H9 (cell line): ENCODE measurements around the gene SMARCD3. TPM values are rescaled to one million over a fixed set of nuclear protein-coding genes. Genes with fewer than 3 reads are reported as not detected.

Experiments
- DNase-seq: peaks from one replicate; pipeline ENCODE4 v3.0.0-alpha.2; 2017
- H2AFZ ChIP-seq: one replicate; pipeline ENCODE4 v1.6.1; 2013; ENCODE audit warnings: mild to moderate bottlenecking, low read length, control low read depth, moderate library complexity
- H2AK5ac ChIP-seq: 2 replicates; pipeline ENCODE4 v1.6.1; 2013; ENCODE audit warnings: low read length, control low read depth, mixed read lengths; ENCODE audit not compliant: insufficient read length
- H2BK120ac ChIP-seq: one replicate; pipeline ENCODE4 v1.6.1; 2013; ENCODE audit warnings: low read depth, mild to moderate bottlenecking, low read length, control low read depth, inconsistent platforms; ENCODE audit not compliant: poor library complexity, severe bottlenecking
- H2BK12ac ChIP-seq: 2 replicates; pipeline ENCODE4 v1.6.1; 2013; ENCODE audit warnings: low read length, control low read depth, mixed read lengths, low read depth; ENCODE audit not compliant: insufficient read length
- H2BK15ac ChIP-seq: 2 replicates; pipeline ENCODE4 v1.6.1; 2013; ENCODE audit warnings: low read depth, low read length, control low read depth
- H2BK20ac ChIP-seq: one replicate; pipeline ENCODE4 v1.6.1; 2013; ENCODE audit warnings: low read depth, mild to moderate bottlenecking, low read length, control low read depth, inconsistent platforms; ENCODE audit not compliant: poor library complexity, severe bottlenecking
- H2BK5ac ChIP-seq: 2 replicates; pipeline ENCODE4 v1.6.1; 2013; ENCODE audit warnings: low read length, control low read depth, mixed read lengths; ENCODE audit not compliant: insufficient read length
- H3K14ac ChIP-seq: 2 replicates; pipeline ENCODE4 v1.6.1; 2013; ENCODE audit warnings: low read length, control low read depth; ENCODE audit not compliant: insufficient read depth
- H3K18ac ChIP-seq: 2 replicates; pipeline ENCODE4 v1.6.1; 2013; ENCODE audit warnings: low read depth, mild to moderate bottlenecking, mixed read lengths, low read length, control low read depth; ENCODE audit not compliant: insufficient read length
- H3K23ac ChIP-seq: 2 replicates; pipeline ENCODE4 v1.6.1; 2013; ENCODE audit warnings: low read length, control low read depth, mixed read lengths, low read depth; ENCODE audit not compliant: insufficient read length
- H3K23me2 ChIP-seq: 2 replicates; pipeline ENCODE4 v1.6.1; 2013; ENCODE audit warnings: low read depth, mild to moderate bottlenecking, mixed read lengths, low read length, control low read depth; ENCODE audit not compliant: insufficient read length, poor library complexity, severe bottlenecking
- H3K27ac ChIP-seq: 2 replicates; pipeline ENCODE4 v1.5.1; 2013; ENCODE audit warnings: low read length, control low read depth, mixed read lengths, low read depth; ENCODE audit not compliant: insufficient read length
- H3K27me3 ChIP-seq: 2 replicates; pipeline ENCODE4 v1.6.1; 2013; ENCODE audit warnings: low read length, control low read depth, inconsistent platforms; ENCODE audit not compliant: insufficient read depth
- H3K4ac ChIP-seq: 2 replicates; pipeline ENCODE4 v1.6.1; 2013; ENCODE audit warnings: low read depth, mild to moderate bottlenecking, control low read depth, inconsistent platforms, low read length, moderate library complexity
- H3K4me1 ChIP-seq: 2 replicates; pipeline ENCODE4 v1.6.1; 2013; ENCODE audit warnings: low read length, control low read depth, inconsistent platforms; ENCODE audit not compliant: insufficient read depth
- H3K4me2 ChIP-seq: 2 replicates; pipeline ENCODE4 v1.6.1; 2013; ENCODE audit warnings: low read length, control low read depth, mixed read lengths; ENCODE audit not compliant: insufficient read length, insufficient read depth
- H3K56ac ChIP-seq: 2 replicates; pipeline ENCODE4 v1.6.1; 2013; ENCODE audit warnings: low read depth, mild to moderate bottlenecking, mixed read lengths, low read length, control low read depth; ENCODE audit not compliant: insufficient read length
- H3K79me1 ChIP-seq: 2 replicates; pipeline ENCODE4 v1.6.1; 2013; ENCODE audit warnings: low read depth, mild to moderate bottlenecking, moderate library complexity, low read length, control low read depth, inconsistent platforms; ENCODE audit not compliant: insufficient read depth, poor library complexity, severe bottlenecking
- H3K79me2 ChIP-seq: 2 replicates; pipeline ENCODE4 v1.6.1; 2013; ENCODE audit warnings: low read length, control low read depth, inconsistent platforms; ENCODE audit not compliant: insufficient read depth
- H3K9ac ChIP-seq: 2 replicates; pipeline ENCODE4 v1.6.1; 2013; ENCODE audit warnings: low read length, control low read depth, mixed read lengths; ENCODE audit not compliant: insufficient read length; ENCODE audit errors: extremely low read depth
- H3K9me3 ChIP-seq: one replicate; pipeline ENCODE4 v1.6.1; 2013; ENCODE audit warnings: low read depth, low read length, inconsistent platforms; ENCODE audit not compliant: control insufficient read depth
- H3T11ph ChIP-seq: one replicate; pipeline ENCODE4 v1.6.1; 2013; ENCODE audit warnings: mild to moderate bottlenecking, low read length, control low read depth, inconsistent platforms
- H4K20me1 ChIP-seq: one replicate; pipeline ENCODE4 v1.6.1; 2013; ENCODE audit not compliant: control insufficient read depth, insufficient read length, insufficient read depth
- H4K5ac ChIP-seq: 2 replicates; pipeline ENCODE4 v1.6.1; 2013; ENCODE audit warnings: low read depth, mild to moderate bottlenecking, mixed read lengths, low read length, control low read depth; ENCODE audit not compliant: insufficient read length
- H4K8ac ChIP-seq: replicated peaks from 2 replicates; pipeline ENCODE4 v1.6.1; 2013; ENCODE audit warnings: low read length, control low read depth, mixed read lengths, low read depth; ENCODE audit not compliant: insufficient read length
- H4K91ac ChIP-seq: 2 replicates; pipeline ENCODE4 v1.6.1; 2013; ENCODE audit warnings: low read depth, mild to moderate bottlenecking, moderate library complexity, mixed read lengths, low read length, control low read depth; ENCODE audit not compliant: insufficient read length
- H3K27ac Mint-ChIP-seq, 3 experiments: 2 replicates in 2 of 3; 3 replicates in 1 of 3; pipeline ENCODE4 v1.8.0; 2020 to 2021; ENCODE audit warnings: mixed read lengths in 3 of 3, mild to moderate bottlenecking in 1 of 3, moderate library complexity in 1 of 3
- H3K27me3 Mint-ChIP-seq: 2 replicates; pipeline ENCODE4 v1.8.0; 2021; ENCODE audit warnings: low read depth, mild to moderate bottlenecking, moderate library complexity, mixed read lengths
- H3K36me3 Mint-ChIP-seq, 3 experiments: 2 replicates in 2 of 3; 3 replicates in 1 of 3; pipeline ENCODE4 v1.8.0; 2020 to 2021; ENCODE audit warnings: low read depth in 3 of 3, mixed read lengths in 3 of 3; ENCODE audit not compliant: insufficient read depth in 1 of 3
- H3K4me1 Mint-ChIP-seq, 2 experiments: 2 replicates each; pipeline ENCODE4 v1.8.0; 2020; ENCODE audit warnings: mixed read lengths in 2 of 2
- H3K4me3 Mint-ChIP-seq, 2 experiments: 2 replicates in 1 of 2; 3 replicates in 1 of 2; pipeline ENCODE4 v1.8.0; 2020 to 2021; ENCODE audit warnings: mild to moderate bottlenecking in 2 of 2, mixed read lengths in 2 of 2, moderate library complexity in 1 of 2
- H3K9me3 Mint-ChIP-seq, 2 experiments: 2 replicates in 1 of 2; 3 replicates in 1 of 2; pipeline ENCODE4 v1.8.0; 2020; ENCODE audit warnings: mild to moderate bottlenecking in 2 of 2, mixed read lengths in 2 of 2, moderate library complexity in 1 of 2
- CTCF ChIP-seq: fragments of 200-600 bp; sonication (generic); conservative IDR thresholded peaks from 3 replicates; pipeline ENCODE4 v1.8.0; 2021; ENCODE audit warnings: antibody characterized with exemption, mild to moderate bottlenecking
- WGBS: extraction: QIAGEN DNeasy Blood & Tissue Kit; methylation state at CpG from one replicate; pipeline ENCODE4 v1.1.7; 2013; ENCODE audit warnings: missing lambda C conversion rate, low lambda C conversion rate, mixed read lengths; ENCODE audit not compliant: insufficient read length; ENCODE audit errors: extremely low coverage; 5-methylcytosine and 5-hydroxymethylcytosine counted together
- total RNA-seq: library from RNA; stranded (reverse); gene quantifications from 2 replicates; pipeline ENCODE4 v1.2.1, GENCODE V29; 2021

The SMARCD3 gene
- total RNA-seq, 1 experiment from 2014 or later = 5.0 TPM

GRCh38 chr7:151195616-151196450 lies 52.7 kb downstream of the SMARCD3 start:
- no peaks in the 10 kb centered on the region for H3K79me2 ChIP-seq
- WGBS = no CpG with 5 or more reads among the region's 19 CpGs
- H2AK5ac ChIP-seq = no peak overlapping the region
- H3K4me2 ChIP-seq = no peak overlapping the region
- no peak overlapping the region for H3T11ph ChIP-seq
- no peak overlapping the region for H2AFZ ChIP-seq
- no peak overlapping the region for H4K5ac ChIP-seq
- H4K91ac ChIP-seq = no peak overlapping the region
- no peak for TF ChIP-seq CTCF
- Mint-ChIP-seq H3K27me3 (peaks cover 12% of the 10 kb centered on the region), H3K27ac (no peak overlapping the region), H3K4me3 (no peak overlapping the region), H3K4me1 (peaks cover 3 to 5% of the 10 kb centered on the region in 2 experiments), H3K36me3 (no peaks in the 10 kb centered on the region), H3K9me3 (no peaks in the 10 kb centered on the region)
- H3K27ac ChIP-seq = no peak overlapping the region
- H2BK12ac ChIP-seq = no peak overlapping the region
- H3K14ac ChIP-seq = no peak overlapping the region
- H4K8ac ChIP-seq = no peak overlapping the region
- H3K56ac ChIP-seq = no peak overlapping the region
- no peak overlapping the region for H3K18ac ChIP-seq
- H3K23ac ChIP-seq = no peak overlapping the region
- H3K27me3 ChIP-seq = no peaks in the 10 kb centered on the region; the same call in 1 of the 2 replicates
- H2BK120ac ChIP-seq = no peak overlapping the region
- no peaks in the 10 kb centered on the region; the same call in 1 of the 2 replicates for H3K4me1 ChIP-seq
- H2BK15ac ChIP-seq = no peak overlapping the region
- no peak overlapping the region for H2BK20ac ChIP-seq
- no peak overlapping the region for H3K4ac ChIP-seq
- no peaks in the 10 kb centered on the region for H3K79me1 ChIP-seq
- DNase-seq = no peak
- H3K23me2 ChIP-seq = no peaks in the 10 kb centered on the region
- H3K9me3 ChIP-seq = no peaks in the 10 kb centered on the region
- H4K20me1 ChIP-seq = no peaks in the 10 kb centered on the region
- H3K9ac ChIP-seq = no peak overlapping the region
- no peak overlapping the region for H2BK5ac ChIP-seq
